NCI-H1092 (cell line): Measurements from ENCODE around the gene DPP9.
A peak's percentile ranks its signal among the peaks of the same experiment; 100 is the strongest.
"Not testable (repeated sequence)": the region's sequence is repeated elsewhere in the genome, so short reads cannot be mapped to it uniquely, and the experiment has no call there.

Source experiments
- DNase-seq: peaks from one replicate; lab custom pipeline; 2025; lab: John Stamatoyannopoulos, UW

The DPP9 gene

DNA sequence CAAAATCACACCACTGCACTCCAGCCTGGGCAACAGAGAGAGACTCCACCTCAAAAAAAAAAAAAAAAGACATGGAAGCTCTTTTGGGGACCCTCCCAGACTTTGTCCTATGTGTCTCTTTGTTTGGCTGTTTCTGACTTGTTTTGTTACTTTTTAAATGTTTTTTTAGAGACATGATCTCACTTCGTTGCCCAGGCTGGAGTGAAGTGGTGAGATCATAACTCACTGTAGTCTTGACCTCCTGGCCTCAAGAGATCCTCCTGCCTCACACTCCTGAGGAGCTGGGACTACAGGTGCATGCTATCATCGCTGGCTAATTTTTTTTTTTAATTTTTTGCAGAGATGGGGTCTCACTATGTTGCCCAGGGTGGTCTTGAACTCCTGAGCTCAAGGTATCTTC lies 16.4 kb upstream of the DPP9 start:
- DNase-seq = no peak

DNA sequence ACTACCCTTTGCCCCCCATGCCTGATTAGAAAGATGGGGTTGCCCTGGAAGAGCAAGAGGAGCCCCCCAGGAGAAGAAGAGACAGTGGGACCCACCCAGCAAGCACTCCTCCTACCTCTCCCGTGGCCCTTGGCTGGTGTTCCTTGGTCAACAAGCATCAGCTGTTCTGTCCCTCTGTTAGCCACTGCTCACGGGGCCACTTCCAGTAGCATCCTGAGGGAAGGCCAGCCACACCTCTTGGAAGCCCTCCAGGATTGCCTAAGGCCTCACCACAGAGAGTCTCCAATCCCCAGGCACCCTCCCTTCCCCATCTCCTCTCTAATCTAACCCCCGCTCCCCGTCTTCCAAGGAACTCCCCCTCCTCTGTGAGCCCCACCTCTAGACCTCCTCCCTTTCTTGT lies 15.1 kb upstream of the DPP9 start:
- DNase-seq = peak; percentile 36

DNA sequence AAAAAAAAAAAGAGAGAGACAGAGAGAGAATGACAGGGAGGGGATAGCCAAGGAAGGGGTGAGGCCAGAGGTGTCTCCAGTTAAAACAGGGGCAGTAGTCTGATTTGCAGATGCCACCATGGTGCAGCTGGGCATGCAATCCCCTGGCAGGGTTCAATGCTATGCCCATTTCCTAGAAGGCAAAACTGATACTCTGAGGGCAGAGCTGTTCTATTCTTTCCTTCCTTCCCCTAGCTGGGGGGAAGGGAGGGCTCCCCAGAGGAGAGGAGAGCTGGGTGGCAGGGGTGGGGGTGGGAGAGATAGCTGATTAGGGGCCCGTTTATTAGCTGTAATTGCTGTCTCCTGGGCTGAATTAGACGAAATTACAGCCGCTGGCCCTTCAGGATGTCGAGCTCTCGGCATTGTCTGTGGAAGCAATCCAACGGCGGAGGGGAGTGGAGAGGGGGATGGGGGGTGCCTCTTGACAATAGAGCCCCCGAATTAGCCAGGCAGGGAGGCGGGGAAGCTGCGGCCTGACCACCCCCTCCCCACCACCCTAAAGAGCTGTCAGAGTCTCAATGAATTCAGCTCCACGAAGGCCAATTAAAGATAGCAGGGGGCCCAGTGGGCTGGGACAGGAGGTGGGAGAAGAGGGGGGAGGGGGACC lies 14.4 kb upstream of the DPP9 start:
- DNase-seq = peak; percentile 68

DNA sequence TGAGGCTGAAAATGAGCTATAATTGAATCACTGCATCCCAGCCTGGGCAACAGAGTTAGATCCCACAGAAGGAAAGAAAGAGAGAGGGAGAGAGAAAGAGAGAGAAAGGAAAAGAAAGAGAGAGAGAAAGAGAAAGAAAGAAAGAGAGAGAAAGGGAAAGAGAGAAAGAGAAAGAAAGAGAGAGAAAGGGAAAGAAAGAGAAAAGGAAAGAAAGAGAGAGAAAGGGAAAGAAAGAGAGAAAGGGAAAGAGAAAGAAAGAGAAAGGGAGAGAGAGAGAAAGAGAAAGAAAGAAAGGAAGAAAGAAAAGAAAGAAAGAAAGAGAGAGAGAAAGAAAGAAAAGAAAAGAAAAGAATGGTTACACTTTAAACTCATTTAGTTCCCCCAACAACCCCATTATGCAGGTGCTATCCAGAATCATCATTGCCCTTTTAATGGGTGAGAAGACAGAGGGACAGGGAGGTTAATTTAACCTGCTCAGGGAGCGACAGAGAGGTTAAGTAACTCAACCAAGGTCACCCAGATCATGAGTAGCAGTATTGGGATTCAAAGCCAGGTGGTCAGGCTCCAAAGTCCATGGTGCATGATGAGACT lies 10.2 kb upstream of the DPP9 start:
- no peak for DNase-seq

DNA sequence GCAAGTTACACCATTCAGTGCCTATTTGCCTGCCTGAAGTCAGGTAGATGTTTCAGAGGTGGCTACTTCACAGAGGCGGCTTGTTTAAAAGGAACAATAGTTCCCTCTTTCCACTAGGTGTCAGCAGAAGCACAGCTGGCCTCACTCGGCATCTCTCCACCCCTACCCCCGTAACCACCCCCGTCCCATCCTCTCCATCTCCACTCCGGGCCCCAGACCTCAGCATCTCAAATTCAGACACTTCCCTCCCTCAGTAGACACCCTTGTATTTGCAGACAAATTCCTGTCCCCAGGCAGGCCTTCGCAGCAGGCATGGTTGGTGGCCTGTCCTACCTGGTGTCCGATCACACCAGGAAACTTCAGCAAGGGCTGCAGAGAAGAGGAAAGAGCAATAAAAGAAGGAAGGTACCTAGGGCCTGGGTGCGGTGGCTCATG lies 9.1 kb upstream of the DPP9 start:
- DNase-seq = peak; percentile 60

- DNase-seq = no peak
Measured at GRCh38 chr19:4730740-4731171, 7.1 kb upstream of the DPP9 start.

DNA sequence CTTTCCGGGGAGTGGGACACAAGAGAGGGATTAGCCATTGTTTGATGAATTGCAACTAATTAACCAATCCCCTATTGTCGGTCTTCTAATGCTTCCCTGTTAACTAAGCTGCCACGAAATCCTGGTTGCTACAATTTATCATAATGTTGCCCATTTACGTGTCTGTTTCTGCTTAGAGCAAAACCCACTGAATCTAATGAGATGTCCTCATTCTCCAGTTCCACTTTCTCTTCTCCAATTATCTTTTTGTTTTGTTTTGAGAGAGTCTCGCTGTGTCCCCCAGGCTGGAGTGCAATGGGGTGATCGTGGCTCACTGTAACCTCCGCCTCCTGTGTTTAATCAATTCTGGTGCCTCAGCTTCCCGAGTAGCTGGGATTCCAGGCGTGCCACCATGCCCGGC lies 5.2 kb upstream of the DPP9 start:
- no peak for DNase-seq

DNA sequence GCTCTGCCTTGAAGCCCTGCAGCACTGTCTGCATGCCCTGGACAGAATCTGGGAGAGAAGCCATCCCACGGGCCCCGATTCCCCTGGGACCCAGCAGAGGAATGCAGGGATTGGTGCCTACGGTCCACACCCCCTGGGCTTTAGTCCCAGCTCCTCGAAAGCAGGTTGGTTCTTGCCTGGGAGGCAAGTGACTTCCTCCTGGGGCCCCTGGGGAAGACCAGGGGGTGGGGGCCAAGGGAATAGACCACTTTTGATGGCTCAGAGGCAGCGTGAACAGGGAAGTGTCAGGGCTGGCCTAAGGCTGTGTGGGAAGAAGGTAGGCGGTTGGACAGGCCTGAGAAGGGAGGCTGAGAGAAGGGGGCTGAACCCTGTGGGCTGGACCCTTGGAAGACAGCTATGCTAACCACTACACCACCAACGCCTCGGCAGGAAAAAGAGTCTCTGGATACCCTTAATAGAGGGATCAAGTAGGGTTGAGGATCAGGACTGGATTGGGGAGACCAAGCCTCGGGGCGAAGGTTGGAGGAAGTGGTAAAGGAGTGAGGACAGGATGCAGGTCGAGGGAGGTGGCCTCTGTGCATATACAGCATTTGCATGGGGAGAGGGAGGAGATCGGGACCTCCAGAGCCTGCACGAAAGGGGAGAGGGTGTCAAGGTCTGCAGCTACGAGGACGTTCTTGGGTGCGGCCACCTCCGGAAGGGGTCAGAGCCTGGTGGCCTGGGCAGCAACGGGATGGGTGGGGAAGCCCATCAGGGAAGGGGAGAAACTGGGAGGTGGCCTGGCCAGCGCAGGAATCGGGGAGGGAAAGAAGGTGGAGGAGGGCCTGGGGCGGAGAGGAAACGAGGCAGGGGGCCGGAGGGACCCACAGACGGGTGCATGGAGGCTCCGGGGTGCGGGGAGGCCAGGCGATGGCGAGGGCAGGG lies 709 bp downstream of the DPP9 start:
- no peak for DNase-seq

GRCh38 chr19:4721196-4721595 lies 2.4 kb downstream of the DPP9 start:
- DNase-seq = no peak

DNA sequence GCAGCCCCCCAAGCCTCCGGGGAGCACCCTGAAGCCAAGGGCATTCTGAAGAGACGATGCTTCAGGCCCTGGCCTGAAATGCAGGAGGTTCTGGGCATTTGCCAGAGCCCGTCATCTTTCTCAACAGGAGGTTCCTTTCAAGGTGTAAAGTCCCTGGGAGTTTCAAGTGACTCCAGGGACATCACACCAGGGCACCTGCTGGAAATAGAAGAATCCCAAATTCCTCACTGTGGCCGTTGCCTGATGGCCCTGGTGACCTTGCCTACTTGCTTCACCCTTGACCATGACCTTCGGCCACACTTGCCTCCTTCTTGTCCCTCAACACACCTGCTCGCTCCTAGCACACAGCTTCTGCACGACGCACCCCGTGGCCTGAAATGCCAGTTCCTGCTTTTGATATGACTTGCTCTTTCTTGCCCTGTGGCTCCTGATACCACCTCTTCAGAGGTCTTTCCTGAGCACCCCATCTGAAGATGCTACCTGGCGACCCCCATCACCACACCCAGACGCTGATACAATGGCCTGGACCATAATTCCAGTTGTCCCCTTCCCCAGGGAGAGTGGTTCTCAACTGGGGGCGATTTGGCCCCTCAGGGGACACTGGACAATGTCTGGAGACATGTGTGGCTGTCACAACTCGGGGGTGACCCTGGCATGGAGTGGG lies 3.5 kb downstream of the DPP9 start:
- no peak for DNase-seq

GRCh38 chr19:4719499-4719866 lies 4.2 kb downstream of the DPP9 start:
- no peak for DNase-seq

DNA sequence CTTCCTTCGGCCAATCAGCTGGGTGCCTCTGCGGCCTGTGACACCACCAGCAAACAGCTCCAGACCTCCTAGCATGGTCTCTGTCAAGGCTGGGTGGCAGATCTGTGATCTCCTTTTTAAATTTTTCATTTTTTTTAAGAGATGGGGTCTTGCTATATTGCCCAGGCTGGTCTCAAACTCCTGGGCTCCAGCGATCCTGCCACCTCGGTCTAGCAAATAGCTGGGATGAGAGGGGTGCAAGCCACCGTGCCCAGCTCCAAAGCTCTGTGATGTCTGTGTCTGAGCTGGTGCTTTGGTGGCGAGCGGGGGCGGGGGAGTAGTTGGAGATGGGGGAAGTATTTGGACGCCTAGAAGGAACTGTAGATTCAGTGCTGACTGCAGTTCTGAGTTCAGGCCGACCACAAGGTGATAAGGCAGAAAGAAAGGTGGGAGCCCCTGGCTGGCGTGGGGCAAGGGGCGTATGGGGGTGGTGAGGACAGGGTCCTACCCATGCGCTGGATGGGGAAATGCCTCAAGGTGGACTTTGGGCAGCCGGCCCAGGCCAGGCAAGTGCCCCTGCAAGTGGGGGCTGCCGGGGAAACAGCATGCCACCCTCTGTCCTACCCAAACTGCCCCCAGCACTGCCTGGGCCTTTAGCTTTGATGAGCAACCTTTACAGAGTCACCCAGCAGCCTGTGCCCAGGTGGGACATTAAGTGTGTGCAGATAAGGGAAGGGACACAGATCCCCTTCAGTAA lies 5.5 kb downstream of the DPP9 start:
- no peak for DNase-seq

GRCh38 chr19:4717191-4717965 lies 6.3 kb downstream of the DPP9 start:
- DNase-seq = no peak

DNA sequence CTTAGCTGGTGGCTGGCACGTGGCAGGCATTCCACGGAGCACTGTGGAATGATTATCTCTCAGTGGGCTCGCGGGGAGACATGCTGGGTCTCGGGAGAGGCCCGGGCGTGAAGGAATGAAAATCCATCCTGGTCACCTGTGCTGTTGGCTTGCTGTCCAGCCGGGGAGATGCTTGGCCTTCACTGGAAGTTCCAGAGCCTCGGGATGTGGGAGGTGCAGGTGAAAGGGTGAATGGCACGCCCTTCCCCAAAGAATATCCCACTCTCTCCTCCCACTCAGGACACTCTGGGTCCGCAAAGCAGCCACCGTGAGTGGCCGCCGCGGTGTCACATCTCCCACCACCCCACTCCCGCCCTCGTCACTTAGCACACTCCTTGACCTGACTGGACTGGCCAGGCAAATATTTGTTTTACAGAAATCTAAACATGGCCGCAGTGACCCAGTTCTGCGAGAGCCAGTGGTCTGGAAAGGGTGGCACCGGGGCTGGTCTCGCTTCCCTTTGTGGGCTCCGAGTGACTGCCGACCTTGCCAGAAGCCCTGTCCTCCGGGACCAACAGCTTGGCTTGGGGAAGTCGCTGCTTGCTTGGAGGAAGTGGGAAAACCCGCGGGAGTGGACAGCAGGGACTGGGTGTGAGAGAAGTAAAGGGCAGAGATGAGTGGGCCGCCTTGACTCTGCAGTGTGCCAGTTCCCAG lies 8.0 kb downstream of the DPP9 start:
- no peak for DNase-seq

- DNase-seq = not testable (repeated sequence)
Measured at GRCh38 chr19:4715178-4715528, 8.5 kb downstream of the DPP9 start.

- no peak for DNase-seq
Measured at GRCh38 chr19:4714016-4714415, 9.6 kb downstream of the DPP9 start.

- DNase-seq = no peak
Measured at GRCh38 chr19:4713384-4713951, 10.2 kb downstream of the DPP9 start.

DNA sequence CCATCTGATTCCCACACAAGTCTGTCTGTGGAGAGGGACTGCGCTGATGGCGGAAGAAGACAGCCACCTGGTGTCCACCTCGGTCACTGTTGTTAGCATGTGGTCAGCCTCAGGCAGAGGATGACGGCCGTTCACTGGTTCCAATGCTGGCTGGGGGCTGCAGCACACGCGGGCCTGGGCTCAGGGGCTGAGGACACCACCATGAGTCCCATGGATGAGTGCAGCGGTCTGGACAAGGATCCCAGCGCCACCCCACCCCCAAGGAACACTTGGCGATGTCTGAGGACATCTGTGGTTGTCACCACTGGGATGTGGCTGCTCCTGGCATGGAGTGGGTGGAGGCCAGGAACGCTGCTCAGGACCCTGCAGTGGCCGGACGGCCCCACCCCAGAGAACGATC lies 10.9 kb downstream of the DPP9 start:
- no peak for DNase-seq

GRCh38 chr19:4711211-4711610 lies 12.4 kb downstream of the DPP9 start:
- DNase-seq = no peak

DNA sequence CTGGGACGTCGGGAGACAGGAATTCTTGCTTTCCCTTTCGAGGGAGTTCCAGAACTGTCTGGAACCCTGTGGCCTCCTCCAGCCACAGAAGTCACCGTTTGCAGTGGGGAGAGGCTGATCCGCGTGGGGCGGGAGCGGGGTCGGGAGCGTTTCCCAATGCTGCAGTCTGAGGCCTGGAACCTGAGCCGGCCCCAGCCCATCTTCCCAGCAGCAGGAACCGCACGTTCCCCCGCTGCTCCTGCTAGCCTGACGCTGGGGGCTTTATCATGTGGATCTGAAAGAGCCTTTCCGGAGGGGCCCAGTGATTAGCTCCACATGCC lies 13.4 kb downstream of the DPP9 start:
- no peak for DNase-seq
